Psoas muscle (tissue), 8 donors: Measurements from ENCODE around the gene SFTPA1. TPM values are rescaled to one million over a fixed set of nuclear protein-coding genes. Genes with fewer than 3 reads are reported as not detected.
"Not testable (repeated sequence)": the region's sequence is repeated elsewhere in the genome, so short reads cannot be mapped to it uniquely, and the experiment has no call there.

ENCODE experiments used
- ATAC-seq, 4 donors: fragments of 200-7000 bp; cut with Tn5 transposase; one replicate each; pipeline ENCODE4 v1.9.1; 2020; ENCODE audit warnings: moderate library complexity in 3 of 4, mild to moderate bottlenecking in 2 of 4
- DNase-seq, 2 donors: peaks; one replicate each; pipeline ENCODE4 v3.0.0-alpha.2; 2020
- H3K27ac ChIP-seq: fragments of 200-600 bp; one replicate; pipeline ENCODE4 v1.8.0; 2022
- H3K27me3 ChIP-seq, 3 donors: fragments of 200-600 bp in 1 of 3; one replicate each; pipeline versions ENCODE4 v1.6.1 to v1.8.0; 2013 to 2022; ENCODE audit warnings: low read length in 2 of 3, mild to moderate bottlenecking in 2 of 3, moderate library complexity in 1 of 3; ENCODE audit not compliant: insufficient read depth in 3 of 3
- H3K36me3 ChIP-seq, 2 donors: fragments of 200-600 bp in 1 of 2; one replicate each; pipeline versions ENCODE4 v1.6.1 to v1.8.0; 2013 to 2022; ENCODE audit warnings: low read depth in 1 of 2, mild to moderate bottlenecking in 1 of 2, moderate library complexity in 1 of 2; ENCODE audit not compliant: insufficient read depth in 1 of 2
- H3K4me1 ChIP-seq: fragments of 200-600 bp; one replicate; pipeline ENCODE4 v1.8.0; 2022
- H3K4me3 ChIP-seq: fragments of 200-600 bp; one replicate; pipeline ENCODE4 v1.8.0; 2022; ENCODE audit warnings: mild to moderate bottlenecking
- H3K9me3 ChIP-seq: fragments of 200-600 bp; one replicate; pipeline ENCODE4 v1.8.0; 2022
- CTCF ChIP-seq: fragments of 200-600 bp; IDR thresholded peaks from one replicate; pipeline ENCODE4 v1.8.0; 2022; ENCODE audit warnings: antibody characterized with exemption
- WGBS, 3 donors: extraction: QIAGEN DNeasy Blood & Tissue Kit; methylation state at CpG; one replicate each; pipeline versions ENCODE4 v1.1.6 to v1.1.7; 2013; 5-methylcytosine and 5-hydroxymethylcytosine counted together
- intact Hi-C, 2 donors: fragments of 100-400 bp; cut with DNase I; formaldehyde crosslinking; loops; one replicate each; pipeline versions ENCODE4 v1.11.0 to v1.14.2; 2022
- polyA plus RNA-seq, 3 donors: library from polyadenylated mRNA; stranded (reverse); fragments of 200-250 nt; gene quantifications; one replicate each; pipeline ENCODE4 v1.2.3, GENCODE V29; 2013
- total RNA-seq, 4 donors: library from RNA; stranded (reverse); fragmentation: NEBNext Ultra II Directional in 2 of 4; extraction: Animal tissue kit (Norgen Biotek cat#: 25700) in 2 of 4; gene quantifications; one replicate each; pipeline versions ENCODE4 v1.2.1 to v1.2.4, GENCODE V29; 2021 to 2023
- donor health status: healthy with polysubstance abuse.
- donor health status: DM: no; HTN: no; CAD: no; lungs with moderate emphysema.
- donor health status: Bipolar disorder and iron deficiency.
- donor health status: healthy.
- donor health status: DM: yes; HTN: yes; CAD: no.
- donor health status: DM: no; HTN: no; CAD: no.
- donor health status: DM: no; HTN: no; CAD: no.
- donor health status: DM: yes; HTN: yes; CAD: no.

SFTPA1 gene
- total and polyA plus RNA-seq, 7 donors: 0.39 to 1.1 (median 0.54) TPM; not detected in 2

GRCh38 chr10:79627075-79627474 is 16.3 kb downstream of the SFTPA1 start:
- 53 to 79% (median 69%) methylated on average over 2 of the region's 2 CpGs for WGBS, 3 donors
- Histone ChIP-seq H3K4me1 (no peaks in the 10 kb centered on the region), H3K27ac (no peak overlapping the region), H3K4me3 (no peak overlapping the region), H3K27me3 (no peaks in the 10 kb centered on the region), H3K36me3 (no peaks in the 10 kb centered on the region), H3K9me3 (peaks cover 7% of the 10 kb centered on the region)
- DNase-seq (no peak), ATAC-seq (no peak)
- intact Hi-C loops: no loop called here
- TF ChIP-seq CTCF: no peak

- DNase-seq: no peak
- H3K4me1 ChIP-seq: no peaks in the 10 kb centered on the region
- H3K9me3 ChIP-seq: peaks cover 7% of the 10 kb centered on the region
- no peak overlapping the region for H3K4me3 ChIP-seq
- WGBS, 3 donors: 92 to 98% (median 97%) methylated on average over 4 of the region's 4 CpGs
- intact Hi-C loops: no loop called here
- no peak for ATAC-seq
- TF ChIP-seq CTCF: no peak
- no peak overlapping the region for H3K27ac ChIP-seq
- H3K36me3 ChIP-seq: no peaks in the 10 kb centered on the region
- H3K27me3 ChIP-seq: no peaks in the 10 kb centered on the region
Observed at GRCh38 chr10:79628083-79628482, 17.3 kb downstream of the SFTPA1 start.

- Histone ChIP-seq H3K27ac (no peak overlapping the region), H3K36me3 (no peaks in the 10 kb centered on the region), H3K4me3 (no peak overlapping the region), H3K9me3 (peaks cover 7% of the 10 kb centered on the region), H3K27me3 (no peaks in the 10 kb centered on the region), H3K4me1 (no peaks in the 10 kb centered on the region)
- DNase-seq: no peak
- no peak for ATAC-seq
- intact Hi-C loops: no loop called here
- no peak for TF ChIP-seq CTCF
- 90 to 93% (median 92%) methylated on average over 9 of the region's 9 CpGs for WGBS, 3 donors
Observed at GRCh38 chr10:79628988-79629954, 18.5 kb downstream of the SFTPA1 start.

- Histone ChIP-seq H3K36me3 (no peaks in the 10 kb centered on the region), H3K27ac (no peak overlapping the region), H3K4me1 (no peaks in the 10 kb centered on the region), H3K9me3 (peaks cover 7% of the 10 kb centered on the region), H3K27me3 (no peaks in the 10 kb centered on the region), H3K4me3 (no peak overlapping the region)
- intact Hi-C loops: no loop called here
- 71 to 84% (median 76%) methylated on average over 5 of the region's 5 CpGs for WGBS, 3 donors
- DNase-seq (no peak), ATAC-seq (no peak)
- TF ChIP-seq CTCF: no peak
Observed at GRCh38 chr10:79629955-79630327, 19.2 kb downstream of the SFTPA1 start.

- WGBS, 3 donors: 65 to 89% (median 83%) methylated on average over 2 of the region's 2 CpGs
- intact Hi-C loops, H3K4me1 ChIP-seq: not testable (repeated sequence)
Observed at GRCh38 chr10:79636654-79637199, 26.0 kb downstream of the SFTPA1 start.

More at GRCh38 chr10:79636654-79637199, 26.0 kb downstream of the SFTPA1 start:
- not testable (repeated sequence) for DNase-seq, H3K27me3 ChIP-seq, ATAC-seq, H3K9me3 ChIP-seq, H3K27ac ChIP-seq, H3K36me3 ChIP-seq, H3K4me3 ChIP-seq
